A204.1 (cell line): ENCODE measurements around the gene NAV3.
"Not testable (repeated sequence)": the region's sequence is repeated elsewhere in the genome, so short reads cannot be mapped to it uniquely, and the experiment has no call there.

Source experiments
- FAIRE-seq: peaks from 2 replicates; lab custom pipeline; 2012; peaks lifted over from hg19 to GRCh38; lab: Jason Lieb, UNC

The NAV3 gene

DNA sequence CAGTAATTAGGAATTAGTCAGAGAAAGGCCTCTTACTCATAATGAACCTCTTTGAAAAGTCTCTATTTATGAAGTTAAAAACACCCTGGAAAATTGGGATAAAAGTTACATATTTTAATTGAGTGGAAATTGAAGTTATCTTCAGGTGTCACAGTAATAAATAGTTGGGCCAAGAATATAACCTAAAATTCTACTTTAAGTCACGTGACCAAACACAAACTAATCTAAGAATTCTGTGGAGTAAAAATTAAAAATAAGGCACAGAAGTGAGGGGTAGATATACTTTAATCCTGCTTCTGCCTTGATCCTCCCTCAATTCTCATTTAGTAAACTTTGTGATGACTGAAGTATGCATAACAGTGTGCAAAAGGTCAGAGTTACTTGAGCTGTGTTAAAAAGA is 226.4 kb downstream of the NAV3 start:
- no peak for FAIRE-seq

DNA sequence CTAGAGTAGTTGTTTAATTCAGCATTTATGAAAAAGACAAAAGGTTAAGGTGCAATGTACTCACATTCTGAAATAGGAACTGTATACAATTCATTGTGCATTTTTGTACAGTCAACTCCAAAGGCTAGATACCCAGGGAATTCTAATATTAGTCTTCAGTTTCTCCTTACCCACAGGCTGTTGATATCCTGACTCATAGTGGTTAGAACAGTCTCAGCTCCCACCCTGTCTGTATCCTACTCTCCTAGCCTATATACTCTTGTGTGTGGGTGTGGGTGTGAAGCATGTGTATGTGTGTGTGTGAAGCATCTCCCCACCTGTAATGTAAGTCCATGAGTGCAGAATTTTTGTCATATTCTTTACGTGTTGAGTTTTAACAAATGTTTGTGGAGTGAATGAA is 229.5 kb downstream of the NAV3 start:
- FAIRE-seq = no peak

DNA sequence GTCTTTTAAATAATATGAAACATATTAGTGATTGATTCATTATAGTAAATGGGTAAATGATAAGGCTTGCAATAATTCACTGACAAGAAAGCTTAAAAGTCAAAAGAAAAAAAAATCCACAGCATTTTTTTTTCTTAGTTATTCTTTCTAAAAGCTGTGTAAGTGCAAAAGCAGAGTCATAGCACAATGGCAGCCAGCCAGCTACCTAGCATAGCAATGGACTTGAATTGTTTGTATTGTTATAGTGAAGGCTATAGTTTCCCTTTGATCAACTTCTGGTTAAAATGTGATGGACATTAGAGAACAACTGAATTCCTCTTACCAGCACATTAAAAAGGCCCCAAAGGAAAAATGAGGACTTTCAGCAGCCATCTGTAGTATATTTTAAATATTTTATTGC is 232.1 kb downstream of the NAV3 start:
- no peak for FAIRE-seq

- no peak for FAIRE-seq
Measured at GRCh38 chr12:78081590-78082314, 251.1 kb downstream of the NAV3 start.

DNA sequence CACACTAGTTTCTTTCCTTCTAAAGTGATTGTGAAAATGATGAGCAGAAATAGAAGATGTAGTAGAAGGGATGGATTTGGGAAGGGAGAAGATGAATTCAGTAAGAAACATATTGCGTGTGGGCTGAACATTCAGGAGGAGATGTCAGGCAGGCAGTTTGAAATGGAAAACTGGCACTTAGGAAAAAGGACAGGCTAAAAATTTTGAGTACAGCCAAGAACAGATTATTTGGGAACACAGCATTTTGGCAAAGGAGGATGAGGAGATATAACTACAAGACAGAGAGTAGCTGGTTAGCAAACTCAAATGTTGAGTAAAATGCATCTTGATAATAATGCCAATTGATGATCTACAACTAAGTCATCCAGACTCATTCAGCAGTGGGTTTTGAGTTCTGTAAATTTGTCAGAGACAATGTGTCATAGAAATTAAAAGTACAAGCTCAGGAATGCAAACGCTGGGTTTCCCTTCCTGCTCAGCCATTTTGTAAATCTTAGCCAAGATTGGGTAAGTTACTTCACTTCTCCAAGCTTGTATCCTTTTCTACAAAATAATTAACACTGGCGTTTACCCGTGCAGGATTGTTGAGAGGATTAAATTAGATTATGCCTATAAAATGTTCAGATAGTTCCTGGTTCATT is 255.0 kb downstream of the NAV3 start:
- no peak for FAIRE-seq

GRCh38 chr12:78086553-78087362 is 256.1 kb downstream of the NAV3 start:
- no peak for FAIRE-seq

DNA sequence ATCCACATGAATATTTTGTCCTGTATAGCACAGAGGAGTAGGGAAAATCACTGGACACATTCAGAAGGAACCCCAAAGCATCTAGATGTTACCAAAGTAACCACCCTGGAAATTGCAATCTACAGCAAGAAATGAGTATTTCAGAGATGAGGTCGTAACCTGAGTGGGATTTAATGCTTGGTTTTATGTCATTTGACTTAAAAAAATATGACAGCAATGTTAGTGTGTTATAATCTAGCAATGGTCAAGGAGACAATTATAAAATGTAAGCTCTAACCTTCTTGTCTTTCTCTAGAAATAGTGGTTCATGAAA is 256.6 kb downstream of the NAV3 start:
- no peak for FAIRE-seq

DNA sequence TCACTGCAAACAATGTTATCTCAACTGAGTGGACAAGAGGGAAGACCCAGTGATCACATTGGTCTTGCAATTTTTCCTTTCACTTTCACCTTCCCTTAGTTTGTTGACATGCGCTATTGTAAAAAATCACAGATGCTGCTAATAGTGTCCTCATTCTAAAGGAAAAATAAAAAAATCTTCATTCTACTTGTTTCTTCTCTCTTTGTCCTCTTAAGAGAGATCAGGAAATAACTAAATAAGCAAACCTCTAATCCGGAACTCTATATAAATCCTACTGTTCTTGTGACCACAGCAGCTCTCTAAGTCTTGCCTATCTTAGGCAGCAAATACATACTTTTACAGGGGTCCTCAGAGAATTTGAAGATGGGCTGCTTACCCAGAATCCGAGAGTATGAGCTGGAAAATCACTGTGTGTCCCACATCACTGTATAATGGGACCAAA is 257.7 kb downstream of the NAV3 start:
- no peak for FAIRE-seq

DNA sequence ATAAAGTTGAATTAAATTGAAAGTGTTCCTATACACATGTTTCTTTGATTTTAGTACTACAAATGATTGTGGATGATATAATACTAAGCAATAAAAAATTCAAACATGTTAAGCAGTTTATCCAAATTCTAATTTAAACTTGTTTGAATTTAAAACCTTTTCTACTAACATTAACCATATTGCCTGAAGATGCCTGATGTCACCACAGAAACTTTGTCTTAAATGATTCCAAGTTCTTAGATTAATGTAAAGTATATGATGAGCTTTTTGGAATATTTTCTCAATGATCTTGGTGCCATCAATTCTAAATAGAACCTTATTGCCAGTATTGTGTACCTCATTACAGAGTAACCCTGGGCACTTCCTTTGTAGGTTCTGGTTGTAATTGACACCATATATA is 259.6 kb downstream of the NAV3 start:
- no peak for FAIRE-seq

- FAIRE-seq = no peak
Measured at GRCh38 chr12:78095623-78096022, 264.9 kb downstream of the NAV3 start.

- no peak for FAIRE-seq
Measured at GRCh38 chr12:78096909-78097597, 266.4 kb downstream of the NAV3 start.

- no peak for FAIRE-seq
Measured at GRCh38 chr12:78099806-78100205, 269.1 kb downstream of the NAV3 start.

DNA sequence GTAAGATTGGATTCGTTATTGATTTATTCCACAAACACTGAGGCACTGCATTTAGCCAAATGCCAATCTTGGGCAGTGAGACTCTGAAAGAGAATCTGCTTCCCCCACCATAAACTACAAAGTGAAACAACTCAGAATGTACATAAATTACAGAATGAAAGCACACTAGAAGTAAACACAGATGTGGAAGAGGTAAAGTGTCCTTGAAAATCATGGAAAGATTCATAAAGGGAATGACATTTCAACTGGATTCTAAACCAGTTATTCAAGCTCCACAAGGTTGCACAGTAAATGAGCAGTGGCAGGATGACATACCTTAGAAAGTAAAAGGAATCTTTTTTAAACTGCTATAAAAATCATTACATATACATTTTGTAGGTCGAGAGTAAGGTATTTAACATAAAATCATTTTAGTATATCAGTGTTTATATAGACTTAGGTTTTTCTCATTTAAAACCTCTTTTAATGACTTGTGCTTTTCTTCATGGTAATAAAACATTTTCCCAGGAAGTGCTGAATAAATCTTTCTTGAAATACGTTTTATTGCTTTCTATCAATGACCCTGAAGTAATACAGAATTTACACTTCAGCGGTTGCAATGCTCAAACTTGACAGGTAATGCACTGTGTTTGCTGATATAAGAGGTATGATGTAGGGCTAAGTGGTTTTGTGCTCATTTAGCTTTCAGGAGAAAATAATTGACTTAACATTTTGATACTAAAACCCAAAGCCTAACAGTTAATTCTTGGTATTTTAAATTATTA is 270.6 kb downstream of the NAV3 start:
- no peak for FAIRE-seq

DNA sequence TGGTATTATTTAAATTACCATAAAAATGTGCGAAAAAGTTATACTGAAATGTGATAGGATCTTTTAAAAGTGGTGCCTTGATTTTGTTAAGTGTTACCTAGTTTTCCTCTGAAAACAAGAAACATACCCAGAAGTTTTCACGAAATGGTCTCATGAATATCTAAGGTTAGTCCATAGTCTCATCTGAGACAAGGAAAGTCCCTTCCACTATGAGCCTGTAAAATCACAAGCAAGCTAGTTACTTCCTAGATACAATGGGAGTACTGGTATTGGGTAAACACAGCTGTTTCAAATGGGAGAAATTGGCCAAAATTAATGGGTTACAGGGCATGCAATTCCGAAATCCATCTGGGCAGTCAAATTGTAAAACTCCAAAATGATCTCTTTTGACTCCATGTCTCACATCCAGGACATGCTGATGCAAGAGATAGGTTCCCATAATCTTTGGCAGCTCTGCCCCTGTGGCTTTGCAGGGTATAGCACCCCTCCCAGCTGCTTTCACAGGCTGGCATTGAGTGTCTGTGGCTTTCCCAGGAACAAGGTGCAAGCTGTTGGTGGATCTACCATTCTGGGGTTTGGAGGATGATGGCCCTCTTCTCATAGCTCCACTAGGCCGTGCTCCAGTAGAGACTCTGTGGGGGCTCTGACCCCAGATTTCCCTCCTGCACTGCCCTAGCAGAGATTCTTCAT is 271.4 kb downstream of the NAV3 start:
- no peak for FAIRE-seq

GRCh38 chr12:78102801-78103200 is 272.1 kb downstream of the NAV3 start:
- FAIRE-seq = not testable (repeated sequence)

DNA sequence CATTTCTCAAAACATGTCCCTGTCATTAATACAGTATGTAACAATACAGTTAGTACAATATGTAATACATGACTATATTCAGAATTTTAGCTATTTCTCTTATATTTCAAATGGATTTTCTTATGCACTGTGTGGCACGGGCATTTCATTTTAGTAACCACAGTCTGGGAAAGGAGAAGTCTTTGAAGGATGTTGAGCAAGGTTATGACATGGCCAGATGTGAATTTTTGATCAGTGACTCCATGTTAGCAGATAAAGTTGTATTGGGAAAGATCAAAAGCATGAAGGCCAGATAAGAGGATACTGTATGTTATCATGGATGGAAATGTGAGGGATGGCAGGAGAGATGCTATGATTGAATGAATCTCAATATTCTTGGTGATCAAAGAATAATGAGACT is 285.2 kb downstream of the NAV3 start:
- no peak for FAIRE-seq

- no peak for FAIRE-seq
Measured at GRCh38 chr12:78118036-78118435, 287.3 kb downstream of the NAV3 start.

DNA sequence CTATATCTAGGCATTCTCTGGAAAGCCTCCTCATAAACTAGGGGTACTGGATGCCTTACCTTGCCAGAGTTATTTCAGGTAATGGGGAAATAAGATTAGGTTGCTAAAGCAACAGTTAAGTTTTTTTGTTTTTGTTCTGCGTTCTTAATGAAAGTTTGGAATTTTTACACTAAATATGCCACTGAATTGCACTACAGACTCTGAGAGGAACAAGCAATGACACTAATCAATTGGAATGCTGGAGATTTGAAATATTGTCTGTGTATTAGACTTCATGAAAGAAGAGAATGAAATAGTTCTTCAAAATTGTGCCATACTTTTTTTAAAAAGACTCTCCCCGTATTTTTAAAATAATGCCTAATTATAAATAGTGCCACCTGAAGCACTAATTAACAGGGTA is 287.8 kb downstream of the NAV3 start:
- FAIRE-seq = no peak

DNA sequence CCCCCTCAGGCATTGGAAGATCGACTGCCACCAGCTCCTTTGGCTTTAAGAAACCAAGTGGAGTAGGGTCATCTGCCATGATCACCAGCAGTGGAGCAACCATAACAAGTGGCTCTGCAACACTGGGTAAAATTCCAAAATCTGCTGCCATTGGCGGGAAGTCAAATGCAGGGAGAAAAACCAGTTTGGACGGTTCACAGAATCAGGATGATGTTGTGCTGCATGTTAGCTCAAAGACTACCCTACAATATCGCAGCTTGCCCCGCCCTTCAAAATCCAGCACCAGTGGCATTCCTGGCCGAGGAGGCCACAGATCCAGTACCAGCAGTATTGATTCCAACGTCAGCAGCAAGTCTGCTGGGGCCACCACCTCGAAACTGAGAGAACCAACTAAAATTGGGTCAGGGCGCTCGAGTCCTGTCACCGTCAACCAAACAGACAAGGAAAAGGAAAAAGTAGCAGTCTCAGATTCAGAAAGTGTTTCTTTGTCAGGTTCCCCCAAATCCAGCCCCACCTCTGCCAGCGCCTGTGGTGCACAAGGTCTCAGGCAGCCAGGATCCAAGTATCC is 288.7 kb downstream of the NAV3 start:
- FAIRE-seq = no peak

DNA sequence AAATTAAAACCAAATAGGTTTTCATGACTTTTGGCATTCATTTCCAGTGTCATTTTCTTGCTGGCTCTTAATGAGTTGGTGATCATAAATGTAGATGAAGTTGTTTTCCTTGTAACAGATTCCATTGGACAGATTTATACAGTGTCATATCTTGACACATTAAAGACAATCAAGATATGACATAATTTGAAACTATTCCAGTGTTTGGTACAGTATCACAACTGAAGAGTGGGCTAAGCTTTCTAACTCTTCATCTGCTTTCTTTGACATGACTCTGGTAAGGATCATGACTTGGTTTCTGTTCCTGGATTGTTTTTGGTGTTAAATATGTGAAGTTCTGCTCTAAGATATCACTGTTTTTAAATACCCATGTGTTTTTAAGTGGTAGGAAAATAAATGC is 289.6 kb downstream of the NAV3 start:
- no peak for FAIRE-seq
